A673 (cell line): ENCODE data around the gene MYLK3. TPM values are rescaled to one million over a fixed set of nuclear protein-coding genes. Genes with fewer than 3 reads are reported as not detected.

Experiments
- BruUV-seq: library from RNA; stranded (reverse); fragments of 400-500 nt; replicated peaks from 2 replicates; lab custom pipeline; 2021; lab: Mats Ljungman, UMichigan
- CTCF ChIA-PET: fragments of 300-600 bp; sonication (Branson Sonifier 250); formaldehyde crosslinking; loops from one replicate; lab custom pipeline; 2022; ENCODE audit warnings: antibody characterized with exemption; lab: Charles Lee
- POLR2A ChIA-PET: fragments of 300-600 bp; sonication (Branson Sonifier 250); formaldehyde crosslinking; loops from one replicate; lab custom pipeline; 2022; ENCODE audit warnings: antibody characterized with exemption; ENCODE audit not compliant: low non-redundant PET; lab: Charles Lee
- DNase-seq: peaks from one replicate; pipeline ENCODE4 v3.0.0-alpha.2; 2015; ENCODE audit warnings: low spot score
- H3K27ac ChIP-seq: fragments of 200-600 bp; sonication (generic); 2 replicates; pipeline ENCODE4 v1.5.1; 2016; ENCODE audit warnings: mixed run types, low read depth, mild to moderate bottlenecking, mixed read lengths, antibody characterized with exemption, low read length; ENCODE audit not compliant: poor library complexity, severe bottlenecking
- H3K27me3 ChIP-seq: fragments of 200-600 bp; sonication (generic); replicated peaks from 2 replicates; pipeline ENCODE4 v1.6.1; 2017; ENCODE audit warnings: mixed run types, low read depth, mild to moderate bottlenecking, mixed read lengths, antibody characterized with exemption, low read length; ENCODE audit not compliant: insufficient read depth, poor library complexity
- H3K36me3 ChIP-seq: fragments of 200-600 bp; sonication (generic); 2 replicates; pipeline ENCODE4 v1.6.1; 2016; ENCODE audit warnings: mixed run types, mild to moderate bottlenecking, mixed read lengths, antibody characterized with exemption, low read length; ENCODE audit not compliant: insufficient read depth, poor library complexity, severe bottlenecking
- H3K4me1 ChIP-seq: fragments of 200-600 bp; sonication (generic); 2 replicates; pipeline ENCODE4 v1.6.1; 2017; ENCODE audit warnings: mixed run types, mild to moderate bottlenecking, mixed read lengths, antibody characterized with exemption, low read length; ENCODE audit not compliant: insufficient read depth, poor library complexity, severe bottlenecking
- H3K4me3 ChIP-seq: fragments of 200-600 bp; sonication (generic); 2 replicates; pipeline ENCODE4 v1.5.1; 2016; ENCODE audit warnings: low read depth, mixed run types, mild to moderate bottlenecking, mixed read lengths, low read length; ENCODE audit not compliant: poor library complexity, severe bottlenecking
- H3K9me3 ChIP-seq: fragments of 200-600 bp; sonication (generic); 2 replicates; pipeline ENCODE4 v1.6.1; 2016; ENCODE audit warnings: mixed run types, low read depth, mild to moderate bottlenecking, mixed read lengths, antibody characterized with exemption, low read length; ENCODE audit not compliant: poor library complexity, severe bottlenecking
- CTCF ChIP-seq: fragments of 300-800, 200-600 bp; sonication (generic); conservative IDR thresholded peaks from 2 replicates; pipeline ENCODE4 v1.5.1; 2017; ENCODE audit warnings: low read depth, mild to moderate bottlenecking, antibody characterized with exemption, low read length, moderate library complexity, mixed read lengths
- EZH2 ChIP-seq: fragments of 200-600 bp; sonication (generic); IDR thresholded peaks from 2 replicates; pipeline ENCODE4 v1.6.1; 2017; ENCODE audit warnings: borderline replicate concordance, low read depth, mild to moderate bottlenecking, mixed read lengths, antibody characterized with exemption, low read length; ENCODE audit not compliant: poor library complexity, severe bottlenecking
- intact Hi-C: fragments of 100-400 bp; cut with micrococcal nuclease; formaldehyde crosslinking; loops from one replicate; pipeline ENCODE4 v1.10.0; 2022; ENCODE audit not compliant: unreplicated experiment
- total RNA-seq: library from RNA; stranded (reverse); gene quantifications from 2 replicates; pipeline ENCODE4 v1.2.3, GENCODE V29; 2021

Gene MYLK3
- total RNA-seq, 1 experiment from 2014 or later = 0.77 TPM

GRCh38 chr16:46706642-46707041 is 41.5 kb downstream of the MYLK3 start:
- ChIA-PET CTCF (no interaction called here), POLR2A (no interaction called here)
- no peak for DNase-seq
- H3K9me3 ChIP-seq = no peaks in the 10 kb centered on the region
- H3K27me3 ChIP-seq = no peaks in the 10 kb centered on the region
- intact Hi-C loops = no loop called here
- no peak for TF ChIP-seq EZH2
- no peak for TF ChIP-seq CTCF
- no peak overlapping the region for H3K4me3 ChIP-seq
- H3K27ac ChIP-seq = no peak overlapping the region
- no peaks in the 10 kb centered on the region for H3K36me3 ChIP-seq
- no peaks in the 10 kb centered on the region for H3K4me1 ChIP-seq
- BruUV-seq = no TSS peak

GRCh38 chr16:46702030-46702429 is 46.1 kb downstream of the MYLK3 start:
- no peak overlapping the region for H3K4me3 ChIP-seq
- DNase-seq = no peak
- no peaks in the 10 kb centered on the region for H3K27me3 ChIP-seq
- no peaks in the 10 kb centered on the region for H3K9me3 ChIP-seq
- CTCF ChIA-PET = no interaction called here
- H3K27ac ChIP-seq = no peak overlapping the region
- H3K4me1 ChIP-seq = no peaks in the 10 kb centered on the region
- intact Hi-C loops = no loop called here
- peaks cover 17% of the 10 kb centered on the region for H3K36me3 ChIP-seq
- TF ChIP-seq EZH2 (no peak), CTCF (no peak)
- POLR2A ChIA-PET = no interaction called here
- BruUV-seq = no TSS peak

GRCh38 chr16:46701615-46702014 is 46.5 kb downstream of the MYLK3 start:
- BruUV-seq = no TSS peak
- CTCF ChIA-PET = no interaction called here

More at GRCh38 chr16:46701615-46702014, 46.5 kb downstream of the MYLK3 start:
- no peaks in the 10 kb centered on the region for H3K4me1 ChIP-seq
- H3K36me3 ChIP-seq = peaks cover 21% of the 10 kb centered on the region
- TF ChIP-seq EZH2 (no peak), CTCF (no peak)
- no peaks in the 10 kb centered on the region for H3K27me3 ChIP-seq
- intact Hi-C loops = no loop called here
- no peak overlapping the region for H3K4me3 ChIP-seq
- no peaks in the 10 kb centered on the region for H3K9me3 ChIP-seq
- H3K27ac ChIP-seq = no peak overlapping the region
- POLR2A ChIA-PET = interaction anchor here (0.6 kb wide), 1 partner anchor 202 kb away, joined by 3 read pairs; no protein-coding TSS in a partner anchor
- DNase-seq = no peak
